Activated naive CD4-positive, alpha-beta T cell (primary cell): ENCODE results near the gene KIRREL3.

ENCODE experiments used
- DNase-seq, 4 experiments: peaks; one replicate each; lab custom pipeline; 2025; lab: John Stamatoyannopoulos, UW

KIRREL3 gene

DNA sequence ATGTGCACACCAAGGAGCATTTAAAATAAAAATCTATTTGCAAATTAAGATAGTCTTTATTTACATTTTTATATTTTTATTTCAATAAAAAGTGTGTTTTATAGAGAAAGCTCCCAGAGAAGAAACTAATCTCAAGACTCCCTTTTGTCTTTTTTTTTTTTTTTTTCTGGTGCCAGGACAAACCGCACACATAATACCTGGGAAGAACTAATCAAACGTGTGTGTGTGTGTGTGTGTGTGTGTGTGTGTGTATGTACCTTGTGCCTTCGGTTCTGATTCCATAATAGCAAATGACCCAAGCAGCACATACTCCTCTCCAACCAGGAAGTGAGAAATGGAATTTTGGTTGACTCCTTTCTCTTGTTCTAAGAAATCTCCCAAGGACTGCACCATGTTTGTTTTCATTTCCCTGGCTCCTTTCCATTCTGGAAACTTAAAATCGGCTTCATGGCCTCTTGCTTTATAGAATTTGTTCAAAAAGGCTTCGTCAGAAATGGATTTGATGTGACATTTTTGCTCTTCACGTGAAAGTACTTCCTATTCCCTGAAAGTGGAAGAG is 579.8 kb downstream of the KIRREL3 start:
- DNase-seq: no peak

DNA sequence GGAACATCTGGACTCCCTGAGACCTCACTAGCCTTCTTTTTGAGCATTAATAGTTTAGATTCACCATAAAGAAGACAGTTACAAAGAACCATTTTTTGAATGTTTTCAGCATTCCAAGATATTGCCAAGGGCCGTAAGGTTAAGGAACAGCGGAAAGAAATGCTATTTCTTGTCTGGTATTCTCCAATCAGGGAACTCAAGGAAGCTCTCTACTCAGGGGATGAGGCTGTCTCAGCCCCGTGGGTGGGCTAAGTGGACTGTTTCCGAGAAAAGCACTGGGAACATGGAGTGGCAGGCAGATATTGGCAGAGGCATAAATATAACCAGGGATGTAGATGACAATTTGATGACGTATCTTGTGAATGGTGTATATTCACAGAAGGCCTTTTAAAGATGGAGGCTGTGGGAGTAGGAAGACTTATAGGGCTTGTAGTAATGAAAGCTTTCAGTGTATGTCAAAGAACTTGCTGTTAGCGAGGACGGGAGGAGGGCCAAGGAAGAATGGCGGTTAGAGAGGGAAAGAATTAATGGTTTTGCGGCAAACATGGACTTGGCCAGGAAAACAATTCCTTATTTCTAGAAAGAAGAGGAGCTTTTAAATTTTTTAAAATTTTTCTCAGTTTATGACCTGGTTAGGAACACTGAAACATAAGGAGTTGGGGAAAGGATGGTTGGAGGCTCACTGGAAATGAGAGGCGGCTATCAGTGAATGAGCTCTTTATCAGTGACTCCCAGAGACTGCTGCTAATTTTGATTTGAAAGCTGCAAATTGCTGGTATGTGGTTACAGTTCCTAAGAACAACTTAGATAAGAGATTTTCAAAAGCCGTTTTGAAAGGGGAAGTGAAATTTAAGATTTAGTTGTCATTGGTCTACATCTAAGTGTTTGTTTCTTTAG is 580.5 kb downstream of the KIRREL3 start:
- no peak for DNase-seq

DNA sequence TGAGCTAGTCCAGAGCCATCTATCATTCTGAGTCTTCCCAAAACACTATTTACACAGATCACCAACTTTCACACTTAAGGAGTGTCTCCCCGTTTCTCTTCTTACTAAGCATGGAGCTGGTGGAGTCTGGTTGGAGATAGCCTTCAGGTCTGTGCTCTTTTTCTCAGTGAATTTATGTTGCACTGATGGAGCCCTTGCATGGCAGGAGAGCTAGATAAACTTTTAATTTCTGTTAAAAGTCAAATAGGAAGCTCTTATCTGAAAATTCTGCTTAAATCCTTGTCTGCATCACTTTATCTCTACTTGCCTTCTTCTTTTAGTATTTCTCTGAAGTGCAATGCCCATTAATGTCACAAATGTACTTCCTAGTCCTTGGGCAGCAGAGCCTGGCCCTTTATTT is 581.7 kb downstream of the KIRREL3 start:
- no peak for DNase-seq

DNA sequence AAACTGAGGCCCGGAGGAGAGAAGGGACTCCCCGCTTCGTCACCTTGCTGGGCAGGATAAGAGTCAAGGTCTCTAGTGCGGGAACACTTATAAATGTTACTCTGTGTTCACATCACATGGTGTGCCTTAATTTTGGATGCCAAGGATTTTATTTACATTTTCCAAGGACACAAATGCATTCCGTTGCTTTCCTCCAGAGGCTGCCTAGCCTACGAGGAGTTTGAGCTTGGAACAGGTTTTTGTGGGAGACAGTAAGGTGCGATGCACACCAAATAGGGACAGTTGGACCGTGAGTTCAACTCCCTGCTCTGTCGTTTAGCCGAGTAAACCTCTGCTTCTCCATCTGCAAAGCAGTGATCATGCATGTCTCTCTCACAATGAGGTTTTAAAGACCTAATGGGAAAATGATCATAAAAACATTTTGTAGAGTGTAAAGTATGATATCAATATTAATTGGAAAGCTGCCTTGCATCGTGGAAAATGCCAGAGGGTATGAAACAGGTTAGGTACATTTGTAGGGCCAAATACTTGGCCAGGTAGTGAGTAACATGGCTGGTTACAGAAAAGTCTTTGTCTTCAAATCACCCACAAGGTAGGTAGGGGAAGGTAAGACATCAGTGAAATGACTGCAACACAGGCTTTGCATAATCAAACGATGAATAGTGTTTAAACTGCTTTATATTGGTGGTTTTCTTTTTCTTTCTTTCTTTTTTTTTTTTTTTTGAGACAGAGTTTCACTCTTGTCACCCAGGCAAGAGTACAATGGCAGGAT is 583.3 kb downstream of the KIRREL3 start:
- no peak for DNase-seq

DNA sequence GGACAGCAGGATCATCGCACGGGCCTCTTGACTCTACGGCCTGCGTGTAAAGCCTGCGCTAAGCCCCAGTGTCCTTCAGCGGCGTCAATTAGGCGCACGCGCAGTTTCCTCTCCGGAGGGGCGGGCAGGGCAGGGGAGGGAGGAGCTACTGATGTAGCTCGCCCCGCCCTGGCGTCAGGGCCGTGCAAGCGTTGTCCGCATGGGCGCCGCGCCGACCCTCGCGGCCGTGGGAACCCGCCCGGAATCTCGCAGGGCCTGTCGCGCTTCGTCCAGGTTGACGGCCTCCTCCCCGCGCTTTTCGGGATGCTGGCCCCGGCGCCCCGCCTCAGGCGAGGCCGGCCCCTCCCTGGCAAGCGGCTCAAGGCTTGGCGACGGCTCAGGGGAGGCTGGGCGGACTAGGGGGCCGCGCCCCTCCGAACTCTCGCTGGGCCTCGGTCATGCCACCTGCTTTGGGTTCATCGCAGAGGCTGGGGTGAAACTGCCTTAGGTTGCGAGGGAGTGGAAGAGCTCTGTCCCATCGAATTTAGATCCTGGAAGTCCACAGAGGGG is 584.0 kb downstream of the KIRREL3 start:
- peak in 3 of 4 experiments; percentile 38 to 62 (median 49) for DNase-seq

DNA sequence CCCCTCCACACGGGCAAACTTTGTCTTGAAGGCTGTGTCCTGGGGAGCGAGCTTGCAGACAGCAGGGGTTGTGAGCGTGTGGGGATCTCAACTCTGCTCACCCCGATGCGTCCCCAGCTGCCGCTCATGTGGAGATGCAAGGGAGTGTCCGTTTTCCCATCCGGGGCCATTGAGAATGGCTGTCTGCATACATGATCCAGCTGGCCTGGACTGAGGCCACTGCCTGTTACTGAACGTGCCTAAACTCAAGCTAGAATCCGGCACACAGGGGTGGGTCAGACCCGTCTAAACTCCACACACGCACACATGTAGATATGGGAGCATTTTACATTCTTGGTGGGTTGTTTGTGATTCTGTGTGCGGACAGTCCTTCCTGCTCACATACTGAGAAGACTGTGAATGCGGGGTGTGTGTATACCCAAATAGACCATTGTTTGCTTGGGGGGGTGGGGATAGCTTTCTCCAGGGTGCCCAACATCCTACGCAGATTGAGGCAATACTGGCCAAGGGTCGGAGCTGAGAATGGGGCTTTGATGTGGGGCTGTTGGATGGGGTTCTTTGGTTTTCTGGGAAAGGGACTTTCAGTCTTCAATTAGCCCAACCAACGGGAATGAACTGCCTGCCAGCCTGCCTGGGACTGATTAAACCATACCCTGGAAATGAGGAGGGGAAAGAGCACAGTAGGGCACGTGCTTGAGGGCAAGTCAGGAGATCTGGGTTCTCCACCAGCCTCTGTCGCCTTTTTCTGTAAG is 584.7 kb downstream of the KIRREL3 start:
- no peak for DNase-seq

DNA sequence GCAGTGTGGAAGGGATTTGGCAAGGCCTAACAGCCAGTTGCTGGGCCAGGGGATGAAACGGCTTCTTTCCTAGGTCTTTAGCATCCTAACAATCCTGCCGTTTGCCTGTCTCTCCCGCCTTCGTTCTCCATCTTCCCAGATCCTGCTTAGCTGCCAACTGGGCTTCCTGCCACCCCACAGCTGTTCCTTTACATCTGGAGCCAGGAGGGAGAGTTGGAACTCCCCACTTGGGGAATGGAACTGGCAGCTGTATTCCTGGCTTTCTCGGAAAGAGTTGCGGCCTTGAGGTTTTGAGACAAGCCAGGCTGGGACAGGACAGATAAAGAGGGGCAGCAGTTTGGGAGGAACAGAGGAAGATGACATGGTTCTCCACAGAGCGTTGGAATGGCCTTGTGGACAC is 585.4 kb downstream of the KIRREL3 start:
- DNase-seq: no peak

DNA sequence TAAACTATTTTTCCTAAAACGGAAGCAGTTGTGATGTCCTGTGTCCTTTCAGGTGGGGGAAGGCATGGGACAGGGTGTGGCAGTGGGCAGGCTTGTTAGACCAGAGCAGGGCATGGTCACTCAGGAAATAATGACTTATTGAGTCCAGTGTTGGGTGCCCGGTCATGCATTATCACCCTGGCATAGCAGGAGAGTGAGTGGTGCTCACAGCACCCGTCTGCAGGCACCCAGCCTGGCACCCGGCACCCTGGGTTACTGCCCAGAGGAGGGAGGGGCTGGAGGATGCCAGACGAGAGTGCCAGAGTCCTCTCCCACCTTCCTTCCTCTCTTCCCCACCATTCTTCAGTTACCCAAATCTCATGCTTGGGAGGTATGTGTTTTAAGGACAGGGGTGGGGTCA is 586.0 kb downstream of the KIRREL3 start:
- no peak for DNase-seq

DNA sequence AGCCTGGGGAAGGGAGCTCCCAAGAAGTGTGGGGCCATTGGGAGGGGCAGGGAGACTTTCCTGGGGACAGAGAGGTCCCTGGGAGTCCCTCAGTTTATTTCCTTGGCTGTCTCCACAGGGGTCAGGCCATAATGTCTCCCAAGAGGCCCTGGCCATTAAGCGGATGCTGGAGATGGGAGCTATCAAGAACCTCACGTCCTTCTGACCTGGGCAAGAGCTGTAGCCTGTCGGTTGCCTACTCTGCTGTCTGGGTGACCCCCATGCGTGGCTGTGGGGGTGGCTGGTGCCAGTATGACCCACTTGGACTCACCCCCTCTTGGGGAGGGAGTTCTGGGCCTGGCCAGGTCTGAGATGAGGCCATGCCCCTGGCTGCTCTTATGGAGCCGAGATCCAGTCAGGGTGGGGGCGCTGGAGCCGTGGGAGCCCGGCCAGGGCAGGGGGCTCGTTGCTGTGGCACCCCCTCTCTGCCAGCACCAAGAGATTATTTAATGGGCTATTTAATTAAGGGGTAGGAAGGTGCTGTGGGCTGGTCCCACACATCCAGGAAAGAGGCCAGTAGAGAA is 586.6 kb downstream of the KIRREL3 start:
- DNase-seq: no peak

DNA sequence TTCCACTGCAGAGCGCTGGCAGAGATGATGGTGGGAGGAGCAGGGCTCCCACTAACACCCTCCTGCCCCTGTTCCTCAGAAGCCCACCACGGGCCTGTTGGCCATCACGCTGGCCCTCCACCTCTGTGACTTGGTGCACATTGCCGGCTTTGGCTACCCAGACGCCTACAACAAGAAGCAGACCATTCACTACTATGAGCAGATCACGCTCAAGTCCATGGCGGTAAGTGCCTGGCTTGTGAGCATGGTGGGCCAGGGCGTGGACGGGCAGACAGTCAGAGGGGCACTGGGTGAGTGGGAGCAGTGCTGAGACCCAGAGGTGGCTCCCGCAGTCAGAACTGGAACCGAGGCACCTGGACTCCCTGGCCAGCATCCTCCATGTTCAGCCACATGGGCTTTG is 587.1 kb downstream of the KIRREL3 start:
- no peak for DNase-seq

DNA sequence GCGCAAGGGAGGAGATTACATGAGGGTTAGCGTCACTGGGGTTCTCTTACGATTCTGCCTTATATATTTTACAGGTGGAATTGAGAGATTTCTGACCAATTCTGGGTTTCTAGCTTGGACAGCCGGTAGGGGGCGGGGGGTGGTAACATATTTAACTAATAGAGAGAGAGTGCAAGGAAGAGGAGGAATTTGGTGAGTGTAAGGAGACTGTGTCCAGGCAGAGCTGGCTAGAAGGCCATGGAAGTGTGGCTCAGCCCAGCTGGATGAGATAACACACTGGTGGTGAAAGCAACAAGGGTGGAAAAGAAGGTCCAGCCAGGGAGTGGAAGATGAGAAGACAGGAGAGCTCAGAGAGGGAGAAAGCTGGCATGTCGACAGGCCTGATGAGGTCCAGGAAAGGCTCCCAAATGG is 588.6 kb downstream of the KIRREL3 start:
- DNase-seq: no peak

DNA sequence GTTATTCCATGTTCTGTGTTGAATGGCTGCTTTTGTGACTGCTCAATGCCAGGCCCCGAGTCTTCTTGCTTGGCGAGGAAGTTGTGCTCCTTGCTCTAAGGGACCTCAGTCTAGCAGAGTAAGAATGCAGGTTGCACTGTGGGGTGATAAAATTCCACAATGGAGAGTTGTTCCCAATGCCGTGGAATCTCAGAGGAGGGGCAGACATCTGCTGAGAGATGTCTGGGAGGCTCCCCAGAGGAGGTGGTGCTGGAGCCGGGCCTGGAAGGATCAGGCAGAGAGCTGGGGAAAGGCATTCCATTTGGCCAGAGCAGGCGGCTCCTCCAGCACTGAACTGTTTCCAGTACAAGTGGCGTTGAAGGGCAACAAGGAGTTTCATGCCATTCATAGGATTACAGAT is 589.9 kb downstream of the KIRREL3 start:
- no peak for DNase-seq

DNA sequence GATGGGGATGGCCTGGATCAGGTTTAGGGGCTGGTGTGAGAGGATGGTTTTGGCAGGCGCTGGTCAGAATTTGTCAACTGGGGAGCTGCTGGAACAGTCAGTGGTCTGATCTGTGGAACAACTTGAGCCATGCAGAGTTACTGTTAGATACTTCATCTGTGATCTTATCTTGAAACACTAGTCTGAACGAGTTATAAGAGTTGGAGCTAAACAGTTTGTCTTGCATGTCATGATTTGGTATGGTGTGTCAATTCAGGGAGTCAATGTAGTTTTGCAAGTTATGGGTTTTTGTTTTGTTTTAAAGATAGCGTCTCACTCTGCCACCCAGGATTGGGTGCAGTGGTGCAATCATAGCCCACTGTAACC is 591.0 kb downstream of the KIRREL3 start:
- DNase-seq: no peak

DNA sequence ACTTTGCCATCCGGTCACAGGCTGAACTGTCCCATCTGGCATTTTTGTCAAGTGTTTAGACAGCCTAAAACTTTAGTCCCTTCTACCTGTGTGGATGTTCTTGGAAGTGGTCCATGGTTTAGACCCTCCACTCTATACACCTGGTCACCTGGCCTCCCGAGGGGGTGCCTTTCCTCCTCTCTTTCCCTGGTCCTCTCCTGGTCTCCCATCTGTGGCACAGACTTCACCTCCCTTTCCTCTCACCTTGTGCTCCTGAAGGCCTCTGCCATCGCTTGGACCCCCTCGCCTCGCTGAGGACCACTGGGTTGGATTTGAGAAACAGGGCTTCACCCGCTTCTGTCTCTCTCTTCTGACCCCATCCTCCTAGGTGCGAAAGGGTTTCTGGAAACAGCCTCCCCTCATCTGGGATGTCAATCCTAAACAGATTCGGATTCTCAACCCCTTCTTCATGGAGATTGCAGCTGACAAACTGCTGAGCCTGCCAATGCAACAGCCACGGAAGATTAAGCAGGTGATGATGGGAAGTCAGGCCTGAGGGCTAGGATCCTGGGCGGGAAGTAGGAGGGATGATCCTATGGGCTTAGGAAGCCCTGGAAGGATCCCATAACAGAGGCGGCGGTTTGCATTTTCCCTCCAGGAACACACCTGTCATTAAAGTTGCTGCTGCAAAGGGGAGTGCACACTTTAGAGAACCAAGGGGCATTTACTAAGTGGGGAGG is 591.5 kb downstream of the KIRREL3 start:
- no peak for DNase-seq

DNA sequence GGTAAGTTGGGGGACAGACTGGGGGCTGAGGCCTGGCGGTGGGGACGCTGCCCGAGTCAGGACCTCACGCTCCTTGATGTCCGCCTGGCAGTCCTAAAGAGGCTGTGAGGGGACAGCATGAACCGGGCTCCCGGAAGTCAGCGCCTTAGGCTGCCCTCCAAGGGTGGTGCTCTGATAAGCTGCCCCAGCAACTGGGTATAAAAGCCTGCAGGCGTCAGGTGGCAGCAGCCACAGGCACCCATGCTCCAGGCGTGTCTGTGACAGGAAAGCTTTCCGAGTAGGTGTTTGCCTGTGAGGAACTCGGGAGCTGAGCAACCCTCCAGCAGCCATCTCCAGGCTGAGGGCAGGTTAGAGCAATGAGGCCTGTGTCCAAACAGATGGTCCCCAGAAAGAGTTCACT is 592.1 kb downstream of the KIRREL3 start:
- DNase-seq: no peak

DNA sequence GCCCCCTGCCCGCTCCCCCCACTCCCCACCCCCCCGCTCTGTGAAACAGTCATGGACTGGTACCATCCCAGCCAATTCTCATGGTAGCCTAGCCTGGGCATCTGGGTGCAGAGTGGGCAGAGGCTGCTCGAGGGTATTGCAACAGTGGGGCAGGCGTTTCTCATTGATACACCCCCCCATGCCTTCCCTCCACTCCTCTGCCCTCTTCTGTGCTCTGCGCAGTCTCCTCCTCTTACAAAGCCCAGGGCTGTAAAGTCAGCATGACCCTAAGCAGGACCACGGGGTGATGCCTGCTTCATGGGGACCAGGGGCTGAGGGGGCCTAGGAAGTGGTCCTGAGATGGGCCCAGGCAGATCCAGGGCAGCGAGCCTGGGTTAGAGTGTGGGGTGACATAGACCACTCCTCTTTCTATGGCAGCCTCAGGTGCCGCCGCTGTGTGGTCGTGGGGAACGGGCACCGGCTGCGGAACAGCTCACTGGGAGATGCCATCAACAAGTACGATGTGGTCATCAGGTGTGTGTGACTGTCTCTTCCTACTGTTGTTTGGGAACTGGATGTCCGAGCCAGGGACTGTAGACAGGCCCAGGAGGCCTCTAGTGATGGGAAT is 592.8 kb downstream of the KIRREL3 start:
- DNase-seq: no peak

DNA sequence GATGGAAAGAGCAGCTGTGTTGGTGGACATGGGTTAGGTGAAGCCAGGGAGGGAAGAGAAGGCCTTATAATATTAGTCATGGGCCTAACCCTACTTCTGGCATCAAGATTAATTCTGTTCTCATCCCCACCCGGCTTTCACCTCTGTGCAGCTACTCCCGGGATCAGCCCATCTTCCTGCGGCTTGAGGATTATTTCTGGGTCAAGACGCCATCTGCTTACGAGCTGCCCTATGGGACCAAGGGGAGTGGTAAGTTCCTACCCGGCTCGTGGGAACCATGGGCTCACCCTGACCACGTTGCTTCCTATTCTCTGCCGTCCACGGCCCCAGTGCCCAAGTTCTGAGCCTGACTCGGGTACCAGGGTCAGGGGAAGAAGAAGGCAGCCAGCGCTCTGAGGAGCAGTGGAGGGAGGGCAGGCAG is 593.5 kb downstream of the KIRREL3 start:
- DNase-seq: no peak

DNA sequence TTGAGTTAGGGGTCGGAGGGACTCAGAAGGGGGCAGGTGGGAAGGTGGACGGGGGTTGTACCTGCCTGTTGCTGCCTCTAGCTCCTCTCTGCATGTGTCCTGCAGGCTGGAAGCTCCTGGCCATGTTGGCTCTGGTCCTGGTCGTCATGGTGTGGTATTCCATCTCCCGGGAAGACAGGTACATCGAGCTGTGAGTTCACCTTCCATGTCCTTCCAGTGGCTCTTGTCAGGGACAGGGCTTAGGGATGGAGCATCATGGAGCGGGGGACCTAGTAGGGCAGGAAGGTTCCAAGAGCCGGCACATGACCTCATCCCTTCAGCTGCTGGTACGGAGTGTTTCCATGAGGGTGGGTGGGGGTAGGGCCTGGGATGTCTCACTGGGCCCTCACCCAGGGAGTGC is 594.2 kb downstream of the KIRREL3 start:
- DNase-seq: no peak

DNA sequence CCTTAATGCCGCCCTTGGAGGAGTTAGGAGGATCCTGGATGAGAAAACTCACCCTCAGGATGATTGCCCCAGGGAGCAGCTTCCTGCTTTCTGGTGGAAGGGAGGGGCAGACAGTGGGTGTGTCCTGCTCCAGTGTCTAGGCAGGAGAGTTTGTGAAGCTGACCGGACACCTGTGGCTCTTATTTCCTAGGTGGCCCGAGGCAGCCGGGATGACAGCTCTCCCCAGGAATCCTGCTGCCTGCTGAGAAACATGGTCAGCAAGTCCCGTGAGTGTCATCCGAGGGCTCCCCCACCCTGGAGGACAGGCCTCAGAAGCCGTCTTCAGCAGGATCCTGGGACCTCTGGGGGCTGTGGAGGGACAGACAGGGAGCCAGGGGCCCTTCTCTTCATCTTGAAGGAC is 594.7 kb downstream of the KIRREL3 start:
- DNase-seq: no peak

DNA sequence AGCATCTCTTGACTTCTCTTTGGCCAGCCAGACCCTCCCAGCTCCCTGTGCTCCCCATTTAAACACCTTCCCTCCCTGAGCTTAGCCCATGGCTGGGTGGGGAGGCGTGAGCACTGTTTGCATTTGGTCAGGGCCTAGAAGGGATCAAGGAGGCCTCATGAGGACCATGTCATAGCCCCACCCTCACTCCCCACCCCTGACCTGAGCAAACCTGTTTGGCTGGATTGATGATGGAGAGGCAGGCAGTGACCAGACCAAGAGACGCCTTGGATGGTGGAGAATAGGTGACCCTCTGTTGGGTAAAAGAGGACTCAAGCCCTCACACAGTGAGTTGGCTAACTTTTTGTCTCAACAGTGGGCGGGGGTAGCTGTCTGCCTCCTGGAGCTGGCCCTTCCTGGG is 595.2 kb downstream of the KIRREL3 start:
- DNase-seq: no peak

DNA sequence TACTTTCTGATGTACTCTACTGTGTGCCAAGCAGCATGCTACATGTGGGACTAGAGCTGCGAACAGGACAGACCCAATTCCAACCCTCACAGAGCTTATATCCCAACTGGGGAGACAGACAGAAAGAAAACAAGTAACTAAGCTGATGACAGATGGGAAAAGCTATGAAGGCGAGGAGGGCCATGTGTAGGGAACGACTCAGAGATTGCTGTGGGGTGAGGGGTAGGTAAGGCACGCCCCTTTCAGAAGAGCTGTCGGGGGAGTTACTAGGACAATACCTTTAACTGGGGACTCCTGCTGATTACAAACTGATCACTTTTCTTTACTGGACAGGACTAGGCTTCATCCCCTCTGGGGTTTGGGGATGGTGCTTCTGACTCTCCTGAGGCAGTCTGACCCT is 596.2 kb downstream of the KIRREL3 start:
- DNase-seq: no peak
